ENCODE results near the gene C2CD2.

C2CD2 gene

GRCh38 chr21:41913230-41913629, 40.6 kb downstream of the C2CD2 start:
- DNase-seq (ENCODE audit: low spot score): no peak

GRCh38 chr21:41908829-41909228, 45.0 kb downstream of the C2CD2 start:
- DNase-seq (ENCODE audit: low spot score): no peak

- no peak for DNase-seq (ENCODE audit: low spot score)
These were observed 46.1 kb downstream of the C2CD2 start for GRCh38 chr21:41907496-41908258.

- DNase-seq (ENCODE audit: low spot score): no peak
These were observed 47.0 kb downstream of the C2CD2 start for GRCh38 chr21:41906770-41907169.

GRCh38 chr21:41903559-41904351, 50.1 kb downstream of the C2CD2 start:
- no peak for DNase-seq (ENCODE audit: low spot score)

- DNase-seq (ENCODE audit: low spot score): no peak
These were observed 50.9 kb downstream of the C2CD2 start for GRCh38 chr21:41902946-41903345.

- no peak for DNase-seq (ENCODE audit: low spot score)
These were observed 52.0 kb downstream of the C2CD2 start for GRCh38 chr21:41901782-41902181.

- DNase-seq (ENCODE audit: low spot score): no peak
These were observed 52.7 kb downstream of the C2CD2 start for GRCh38 chr21:41901099-41901498.

- DNase-seq (ENCODE audit: low spot score): no peak
These were observed 53.4 kb downstream of the C2CD2 start for GRCh38 chr21:41900401-41900800.

GRCh38 chr21:41899426-41900202, 54.2 kb downstream of the C2CD2 start:
- DNase-seq (ENCODE audit: low spot score): no peak

- no peak for DNase-seq (ENCODE audit: low spot score)
These were observed 54.8 kb downstream of the C2CD2 start for GRCh38 chr21:41898998-41899397.

GRCh38 chr21:41897700-41898099, 56.1 kb downstream of the C2CD2 start:
- DNase-seq (ENCODE audit: low spot score): no peak

GRCh38 chr21:41897047-41897669, 56.7 kb downstream of the C2CD2 start:
- no peak for DNase-seq (ENCODE audit: low spot score)

- DNase-seq (ENCODE audit: low spot score): no peak
These were observed 58.0 kb downstream of the C2CD2 start for GRCh38 chr21:41895643-41896493.

- DNase-seq (ENCODE audit: low spot score): no peak
These were observed 58.8 kb downstream of the C2CD2 start for GRCh38 chr21:41894922-41895557.

- DNase-seq (ENCODE audit: low spot score): no peak
These were observed 59.3 kb downstream of the C2CD2 start for GRCh38 chr21:41894511-41894910.

GRCh38 chr21:41892726-41893125, 61.1 kb downstream of the C2CD2 start:
- DNase-seq (ENCODE audit: low spot score): no peak

GRCh38 chr21:41891132-41891531, 62.7 kb downstream of the C2CD2 start:
- no peak for DNase-seq (ENCODE audit: low spot score)

GRCh38 chr21:41890355-41890754, 63.5 kb downstream of the C2CD2 start:
- no peak for DNase-seq (ENCODE audit: low spot score)

GRCh38 chr21:41888749-41889376, 65.0 kb downstream of the C2CD2 start:
- no peak for DNase-seq (ENCODE audit: low spot score)

All from AG20443 (cell line).